ENCODE measurements around the gene LPIN3.

DNA sequence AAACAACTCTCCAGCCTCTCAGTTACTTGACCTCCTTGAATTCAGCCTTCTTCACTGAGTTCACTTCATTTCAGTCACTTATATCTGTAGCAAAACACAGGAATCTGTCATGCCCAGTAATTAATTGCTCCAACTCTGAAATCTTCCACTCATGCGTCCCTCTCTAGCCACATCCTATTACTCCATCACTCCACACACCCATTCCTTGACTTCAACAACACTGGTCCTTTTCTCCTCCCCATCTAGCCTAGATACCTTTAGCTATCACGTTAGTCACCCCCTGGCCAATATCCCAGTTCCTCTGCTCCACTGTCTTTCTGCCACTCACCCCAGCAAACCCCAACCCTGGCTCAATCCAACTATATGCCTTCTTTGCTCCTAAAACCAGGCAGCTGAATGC lies 30.8 kb upstream of the LPIN3 start:
- TF ChIP-seq, protein P1, sequence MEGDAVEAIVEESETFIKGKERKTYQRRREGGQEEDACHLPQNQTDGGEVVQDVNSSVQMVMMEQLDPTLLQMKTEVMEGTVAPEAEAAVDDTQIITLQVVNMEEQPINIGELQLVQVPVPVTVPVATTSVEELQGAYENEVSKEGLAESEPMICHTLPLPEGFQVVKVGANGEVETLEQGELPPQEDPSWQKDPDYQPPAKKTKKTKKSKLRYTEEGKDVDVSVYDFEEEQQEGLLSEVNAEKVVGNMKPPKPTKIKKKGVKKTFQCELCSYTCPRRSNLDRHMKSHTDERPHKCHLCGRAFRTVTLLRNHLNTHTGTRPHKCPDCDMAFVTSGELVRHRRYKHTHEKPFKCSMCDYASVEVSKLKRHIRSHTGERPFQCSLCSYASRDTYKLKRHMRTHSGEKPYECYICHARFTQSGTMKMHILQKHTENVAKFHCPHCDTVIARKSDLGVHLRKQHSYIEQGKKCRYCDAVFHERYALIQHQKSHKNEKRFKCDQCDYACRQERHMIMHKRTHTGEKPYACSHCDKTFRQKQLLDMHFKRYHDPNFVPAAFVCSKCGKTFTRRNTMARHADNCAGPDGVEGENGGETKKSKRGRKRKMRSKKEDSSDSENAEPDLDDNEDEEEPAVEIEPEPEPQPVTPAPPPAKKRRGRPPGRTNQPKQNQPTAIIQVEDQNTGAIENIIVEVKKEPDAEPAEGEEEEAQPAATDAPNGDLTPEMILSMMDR (conservative IDR thresholded peaks at IDR 0.05) = no peak
- no peak for TF ChIP-seq ZFX (IDR thresholded peaks at IDR 0.05)
